OCI-LY1 (cell line): Measurements from ENCODE around the gene FARS2.

Experiments used
- H2AFZ ChIP-seq: fragments of 200-600 bp; sonication (generic), shearing (Covaris generic); 2 replicates; pipeline ENCODE4 v1.6.0; 2014; ENCODE audit warnings: antibody characterized with exemption, mild to moderate bottlenecking, low read length
- H3F3A ChIP-seq: fragments of 200-600 bp; sonication (generic), shearing (Covaris generic); 2 replicates; pipeline ENCODE4 v1.6.0; 2014; ENCODE audit warnings: mild to moderate bottlenecking, antibody characterized with exemption, low read length, moderate library complexity; ENCODE audit not compliant: insufficient read depth
- H3K27ac ChIP-seq: fragments of 200-600 bp; sonication (generic); 2 replicates; pipeline ENCODE4 v1.5.1; 2014; ENCODE audit warnings: low read length, mixed run types, mild to moderate bottlenecking, low read depth; ENCODE audit not compliant: poor library complexity, severe bottlenecking
- H3K27me3 ChIP-seq: fragments of 200-600 bp; sonication (generic); 2 replicates; pipeline ENCODE4 v1.6.0; 2014; ENCODE audit warnings: antibody characterized with exemption, mild to moderate bottlenecking, low read length, moderate library complexity; ENCODE audit not compliant: insufficient read depth
- H3K36me3 ChIP-seq: fragments of 200-600 bp; sonication (generic); 2 replicates; pipeline ENCODE4 v1.6.1; 2014; ENCODE audit warnings: mild to moderate bottlenecking, antibody characterized with exemption, low read length, moderate library complexity, mixed read lengths; ENCODE audit not compliant: insufficient read depth
- H3K4me1 ChIP-seq: fragments of 200-600 bp; sonication (generic); 2 replicates; pipeline ENCODE4 v1.5.1; 2014; ENCODE audit warnings: mild to moderate bottlenecking, low read length, moderate library complexity; ENCODE audit not compliant: insufficient read depth, severe bottlenecking
- H3K4me2 ChIP-seq: fragments of 200-600 bp; sonication (generic), shearing (Covaris generic); 2 replicates; pipeline ENCODE4 v1.6.1; 2014; ENCODE audit warnings: low read length
- H3K4me3 ChIP-seq: fragments of 200-600 bp; sonication (generic); 2 replicates; pipeline ENCODE4 v1.5.1; 2014; ENCODE audit warnings: low read length, low read depth, mild to moderate bottlenecking, mixed read lengths; ENCODE audit not compliant: poor library complexity, severe bottlenecking
- H3K79me2 ChIP-seq: fragments of 200-600 bp; shearing (Covaris generic); 2 replicates; pipeline ENCODE4 v1.6.1; 2016; ENCODE audit warnings: mixed run types, low read length, mixed read lengths; ENCODE audit not compliant: insufficient read depth
- H3K9ac ChIP-seq: fragments of 200-600 bp; sonication (generic), shearing (Covaris generic); 2 replicates; pipeline ENCODE4 v1.6.1; 2014; ENCODE audit warnings: mild to moderate bottlenecking, low read length, mixed read lengths
- H3K9me2 ChIP-seq: fragments of 200-600 bp; sonication (generic), shearing (Covaris generic); 2 replicates; pipeline ENCODE4 v1.6.1; 2014; ENCODE audit warnings: low read depth, mild to moderate bottlenecking, low read length, mixed read lengths
- H3K9me3 ChIP-seq: fragments of 200-600 bp; shearing (Covaris generic); 2 replicates; pipeline ENCODE4 v1.6.1; 2014; ENCODE audit warnings: low read length, mixed read lengths
- H4K20me1 ChIP-seq: fragments of 200-600 bp; sonication (generic), shearing (Covaris generic); 2 replicates; pipeline ENCODE4 v1.6.0; 2016; ENCODE audit warnings: mild to moderate bottlenecking, low read length; ENCODE audit not compliant: insufficient read depth
- EZH2 ChIP-seq: fragments of 200-600 bp; sonication (generic), shearing (Covaris generic); IDR thresholded peaks from 2 replicates; pipeline ENCODE4 v1.8.0; 2017; ENCODE audit warnings: borderline replicate concordance, mixed run types, mild to moderate bottlenecking, antibody characterized with exemption, low read length, moderate library complexity, mixed read lengths
- TF ChIP-seq, protein P1 (sequence below): fragments of 200-600 bp; sonication (generic), shearing (Covaris generic); IDR thresholded peaks from 2 replicates; pipeline ENCODE4 v1.5.1; 2017; ENCODE audit warnings: mild to moderate bottlenecking, antibody characterized with exemption, low read length, moderate library complexity, mixed read lengths

The FARS2 gene

DNA sequence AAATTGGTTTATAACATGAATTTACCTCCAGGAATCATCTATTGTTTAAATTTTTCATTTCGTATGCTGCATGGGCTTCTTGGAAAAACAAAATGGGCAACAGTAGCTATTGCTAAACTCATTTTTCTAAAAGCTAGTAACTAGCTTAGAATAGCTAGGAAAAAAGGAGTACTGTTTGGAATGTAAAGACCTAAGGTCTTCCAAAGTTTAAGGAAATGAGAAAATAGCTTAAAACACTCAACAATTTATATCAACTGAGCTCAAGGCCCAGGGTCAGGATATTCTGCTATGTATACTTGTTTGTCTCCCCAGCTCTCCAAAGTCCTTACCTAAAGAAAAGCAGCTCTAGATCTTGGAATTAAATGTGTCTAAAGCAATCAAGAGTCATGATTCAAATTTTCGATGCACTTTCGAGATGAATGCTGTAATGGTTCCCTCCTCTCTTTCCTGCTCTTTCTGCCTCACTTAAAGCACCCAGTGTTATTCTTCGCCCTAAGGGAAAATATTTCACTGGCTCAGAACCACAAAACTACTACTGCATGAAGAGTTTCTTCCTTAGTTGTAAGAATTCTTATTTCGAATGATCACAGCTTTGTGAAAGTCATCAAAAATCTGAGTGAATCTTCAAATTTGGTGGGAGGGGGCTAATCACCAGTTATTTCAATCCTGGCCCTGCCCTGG is 42.2 kb upstream of the FARS2 start:
- TF ChIP-seq EZH2 = no peak
- TF ChIP-seq, protein P1, sequence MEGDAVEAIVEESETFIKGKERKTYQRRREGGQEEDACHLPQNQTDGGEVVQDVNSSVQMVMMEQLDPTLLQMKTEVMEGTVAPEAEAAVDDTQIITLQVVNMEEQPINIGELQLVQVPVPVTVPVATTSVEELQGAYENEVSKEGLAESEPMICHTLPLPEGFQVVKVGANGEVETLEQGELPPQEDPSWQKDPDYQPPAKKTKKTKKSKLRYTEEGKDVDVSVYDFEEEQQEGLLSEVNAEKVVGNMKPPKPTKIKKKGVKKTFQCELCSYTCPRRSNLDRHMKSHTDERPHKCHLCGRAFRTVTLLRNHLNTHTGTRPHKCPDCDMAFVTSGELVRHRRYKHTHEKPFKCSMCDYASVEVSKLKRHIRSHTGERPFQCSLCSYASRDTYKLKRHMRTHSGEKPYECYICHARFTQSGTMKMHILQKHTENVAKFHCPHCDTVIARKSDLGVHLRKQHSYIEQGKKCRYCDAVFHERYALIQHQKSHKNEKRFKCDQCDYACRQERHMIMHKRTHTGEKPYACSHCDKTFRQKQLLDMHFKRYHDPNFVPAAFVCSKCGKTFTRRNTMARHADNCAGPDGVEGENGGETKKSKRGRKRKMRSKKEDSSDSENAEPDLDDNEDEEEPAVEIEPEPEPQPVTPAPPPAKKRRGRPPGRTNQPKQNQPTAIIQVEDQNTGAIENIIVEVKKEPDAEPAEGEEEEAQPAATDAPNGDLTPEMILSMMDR = no peak
- no peaks in the 10 kb centered on the region for H3K79me2 ChIP-seq

DNA sequence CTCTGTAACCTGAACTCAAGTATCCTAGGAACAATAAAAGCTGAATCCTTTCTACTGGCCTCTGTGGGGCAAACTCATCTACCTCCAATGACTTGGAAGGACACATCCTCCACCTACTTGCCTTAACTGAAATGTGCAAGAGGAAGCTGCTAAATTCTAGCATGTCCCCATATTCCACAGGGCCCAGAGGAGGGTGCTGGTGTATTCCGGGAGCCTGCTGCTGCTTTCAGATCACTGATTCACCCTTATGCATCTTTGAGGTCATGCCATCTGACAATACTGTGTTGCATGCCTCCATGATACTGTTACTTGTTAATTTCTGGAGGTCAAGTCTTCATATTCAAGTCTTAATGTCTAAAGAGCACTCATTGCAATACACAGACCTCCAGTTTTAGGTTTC is 40.9 kb upstream of the FARS2 start:
- Histone ChIP-seq H3F3A (no peaks in the 10 kb centered on the region), H3K9ac (no peak overlapping the region), H3K27me3 (no peaks in the 10 kb centered on the region), H4K20me1 (no peaks in the 10 kb centered on the region), H3K4me3 (no peak overlapping the region), H2AFZ (no peak overlapping the region), H3K9me2 (no peaks in the 10 kb centered on the region), H3K4me2 (no peak overlapping the region), H3K27ac (no peak overlapping the region), H3K9me3 (no peaks in the 10 kb centered on the region), H3K4me1 (peaks cover 3% of the 10 kb centered on the region), H3K36me3 (no peaks in the 10 kb centered on the region), H3K79me2 (no peaks in the 10 kb centered on the region)
- no peak for TF ChIP-seq EZH2
- TF ChIP-seq, protein P1 = no peak

More for the DNA sequence above, 42.2 kb upstream of the FARS2 start:
- H3K9me2 ChIP-seq = no peaks in the 10 kb centered on the region
- no peaks in the 10 kb centered on the region for H4K20me1 ChIP-seq
- H3K27me3 ChIP-seq = no peaks in the 10 kb centered on the region
- peaks cover 9% of the 10 kb centered on the region for H3K4me1 ChIP-seq
- H3K4me3 ChIP-seq = no peak overlapping the region
- H3K9me3 ChIP-seq = no peaks in the 10 kb centered on the region
- H3K36me3 ChIP-seq = no peaks in the 10 kb centered on the region
- no peaks in the 10 kb centered on the region for H3F3A ChIP-seq
- no peak overlapping the region for H3K9ac ChIP-seq
- H3K27ac ChIP-seq = no peak overlapping the region
- H2AFZ ChIP-seq = no peak overlapping the region
- H3K4me2 ChIP-seq = no peak overlapping the region

DNA sequence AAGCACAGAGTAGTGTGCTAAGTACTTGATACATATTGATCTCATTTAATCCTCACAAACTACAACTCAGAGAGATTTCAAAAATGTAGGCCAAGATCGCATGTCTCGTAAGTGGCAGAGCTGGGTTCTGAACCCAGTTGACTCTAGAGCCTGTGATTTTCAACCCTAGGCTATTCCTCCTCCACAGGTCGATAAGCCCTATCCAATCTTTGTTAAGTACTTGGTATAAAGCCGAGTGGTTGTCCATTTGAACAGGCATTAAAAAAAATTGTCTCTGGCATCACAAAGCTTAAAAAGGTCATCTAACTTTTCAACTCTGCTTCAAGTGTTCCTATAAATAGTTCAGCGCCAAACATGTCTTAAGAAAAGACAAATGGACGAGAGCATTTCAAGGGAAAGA is 38.0 kb upstream of the FARS2 start:
- Histone ChIP-seq H3K4me1 (no peaks in the 10 kb centered on the region), H3K4me3 (no peak overlapping the region), H3K27ac (no peak overlapping the region), H3K9me2 (no peaks in the 10 kb centered on the region), H3K79me2 (no peaks in the 10 kb centered on the region), H3K27me3 (no peaks in the 10 kb centered on the region), H3K9me3 (no peaks in the 10 kb centered on the region), H3K9ac (no peak overlapping the region), H4K20me1 (no peaks in the 10 kb centered on the region), H3K4me2 (no peak overlapping the region), H2AFZ (no peak overlapping the region), H3F3A (no peaks in the 10 kb centered on the region), H3K36me3 (no peaks in the 10 kb centered on the region)
- TF ChIP-seq EZH2 = no peak
- TF ChIP-seq, protein P1 = no peak
